WTC11 (cell line): Measurements from ENCODE around the gene LAMC3. TPM values are rescaled to one million over a fixed set of nuclear protein-coding genes. Genes with fewer than 3 reads are reported as not detected.

Source experiments
- ATAC-seq: fragments of 200-7000 bp; cut with Tn5 transposase; 2 replicates; pipeline ENCODE4 v1.10.0; 2021; ENCODE audit warnings: mild to moderate bottlenecking, moderate library complexity
- CTCF ChIA-PET: fragments of 300-600 bp; sonication (Branson Sonifier 250); formaldehyde crosslinking; loops from one replicate; lab custom pipeline; 2021; ENCODE audit warnings: antibody characterized with exemption; lab: Charles Lee
- POLR2A ChIA-PET: fragments of 350-600 bp; sonication (Branson Sonifier 250); formaldehyde crosslinking; loops from one replicate; lab custom pipeline; 2021; ENCODE audit warnings: antibody characterized with exemption; lab: Charles Lee
- DNase-seq: peaks from one replicate; pipeline ENCODE4 v3.0.0; 2021; ENCODE audit warnings: low spot score
- H3K27ac Mint-ChIP-seq: 2 replicates; pipeline ENCODE4 v1.8.0; 2021; ENCODE audit warnings: mixed read lengths
- H3K27me3 Mint-ChIP-seq: 2 replicates; pipeline ENCODE4 v1.8.0; 2021; ENCODE audit warnings: low read depth, mild to moderate bottlenecking, moderate library complexity, mixed read lengths
- H3K36me3 Mint-ChIP-seq: 2 replicates; pipeline ENCODE4 v1.8.0; 2021; ENCODE audit warnings: mixed read lengths
- H3K4me1 Mint-ChIP-seq: 2 replicates; pipeline ENCODE4 v1.8.0; 2022; ENCODE audit warnings: mixed read lengths
- H3K4me3 Mint-ChIP-seq: 2 replicates; pipeline ENCODE4 v1.8.0; 2021; ENCODE audit warnings: mild to moderate bottlenecking, moderate library complexity, mixed read lengths
- H3K9me3 Mint-ChIP-seq: 2 replicates; pipeline ENCODE4 v1.8.0; 2021; ENCODE audit warnings: mixed read lengths
- ATF2 ChIP-seq: sonication (generic); formaldehyde crosslinking; IDR thresholded peaks from 2 replicates; pipeline ENCODE4 v1.8.1; 2022; ENCODE audit warnings: low read depth, missing genetic modification reagents, borderline replicate concordance
- CBFB ChIP-seq: sonication (generic); formaldehyde crosslinking; IDR thresholded peaks from 2 replicates; pipeline ENCODE4 v1.8.1; 2022; ENCODE audit warnings: mild to moderate bottlenecking, low read depth, missing genetic modification reagents
- ELF4 ChIP-seq: sonication (generic); formaldehyde crosslinking; IDR thresholded peaks from 2 replicates; pipeline ENCODE4 v1.8.1; 2022; ENCODE audit warnings: low read depth, mild to moderate bottlenecking, moderate library complexity, missing genetic modification reagents
- ETV6 ChIP-seq: sonication (generic); formaldehyde crosslinking; IDR thresholded peaks from 2 replicates; pipeline ENCODE4 v1.8.1; 2022; ENCODE audit warnings: mild to moderate bottlenecking, missing genetic modification reagents
- KAT7 ChIP-seq: sonication (generic); formaldehyde crosslinking; IDR thresholded peaks from 2 replicates; pipeline ENCODE4 v1.8.1; 2023; ENCODE audit warnings: missing genetic modification reagents, mild to moderate bottlenecking, borderline replicate concordance
- MYBL2 ChIP-seq: sonication (generic); formaldehyde crosslinking; IDR thresholded peaks from 2 replicates; pipeline ENCODE4 v1.8.1; 2023; ENCODE audit warnings: mild to moderate bottlenecking, moderate library complexity, missing genetic modification reagents
- NR2C2 ChIP-seq: sonication (generic); formaldehyde crosslinking; IDR thresholded peaks from 2 replicates; pipeline ENCODE4 v1.8.0; 2022; ENCODE audit warnings: mild to moderate bottlenecking, missing genetic modification reagents
- OVOL2 ChIP-seq: fragments of 250-450 bp; sonication (Bioruptor Pico); IDR thresholded peaks from 2 replicates; pipeline ENCODE4 v1.9.0; 2021; ENCODE audit warnings: mild to moderate bottlenecking, borderline replicate concordance
- SMAD3 ChIP-seq: sonication (generic); formaldehyde crosslinking; IDR thresholded peaks from 2 replicates; pipeline ENCODE4 v1.8.0; 2022; ENCODE audit warnings: missing genetic modification reagents, mild to moderate bottlenecking, borderline replicate concordance
- SP1 ChIP-seq: sonication (generic); formaldehyde crosslinking; conservative IDR thresholded peaks from 2 replicates; pipeline ENCODE4 v1.8.1; 2022; ENCODE audit warnings: missing genetic modification reagents
- TCF7 ChIP-seq: sonication (generic); formaldehyde crosslinking; IDR thresholded peaks from 2 replicates; pipeline ENCODE4 v1.8.0; 2022; ENCODE audit warnings: mild to moderate bottlenecking, low read depth, missing genetic modification reagents, moderate library complexity
- ZBTB21 ChIP-seq: sonication (generic); formaldehyde crosslinking; IDR thresholded peaks from 2 replicates; pipeline ENCODE4 v1.8.1; 2023; ENCODE audit warnings: mild to moderate bottlenecking, missing genetic modification reagents, borderline replicate concordance
- ZBTB43 ChIP-seq: sonication (generic); formaldehyde crosslinking; IDR thresholded peaks from 2 replicates; pipeline ENCODE4 v1.8.1; 2023; ENCODE audit warnings: mild to moderate bottlenecking, missing genetic modification reagents
- ZNF219 ChIP-seq: sonication (generic); formaldehyde crosslinking; IDR thresholded peaks from 2 replicates; pipeline ENCODE4 v1.8.0; 2023; ENCODE audit warnings: missing genetic modification reagents, mild to moderate bottlenecking, borderline replicate concordance
- ZNF263 ChIP-seq: sonication (generic); formaldehyde crosslinking; IDR thresholded peaks from 2 replicates; pipeline ENCODE4 v1.8.1; 2022; ENCODE audit warnings: low read depth, mild to moderate bottlenecking, moderate library complexity, missing genetic modification reagents
- ZNF281 ChIP-seq: sonication (generic); formaldehyde crosslinking; IDR thresholded peaks from 2 replicates; pipeline ENCODE4 v1.8.0; 2023; ENCODE audit warnings: mild to moderate bottlenecking, missing genetic modification reagents
- ZNF512 ChIP-seq: sonication (generic); formaldehyde crosslinking; IDR thresholded peaks from 2 replicates; pipeline ENCODE4 v1.8.1; 2022; ENCODE audit warnings: missing genetic modification reagents, borderline replicate concordance
- ZNF671 ChIP-seq: fragments of 250-450 bp; sonication (Bioruptor Pico); IDR thresholded peaks from 2 replicates; pipeline ENCODE4 v1.8.0; 2021; ENCODE audit warnings: mild to moderate bottlenecking
- total RNA-seq: library from RNA; stranded (reverse); gene quantifications from 3 replicates; pipeline ENCODE4 v1.2.3, GENCODE V29; 2021

The LAMC3 gene
- total RNA-seq, 1 experiment from 2014 or later, result 50.9 TPM

GRCh38 chr9:130989391-130989790 is 19.6 kb upstream of the LAMC3 start:
- no peak for DNase-seq
- Mint-ChIP-seq H3K4me1 (peaks cover 28% of the 10 kb centered on the region), H3K27ac (no peak overlapping the region), H3K36me3 (no peaks in the 10 kb centered on the region), H3K27me3 (no peaks in the 10 kb centered on the region), H3K4me3 (no peak overlapping the region), H3K9me3 (peaks cover 7% of the 10 kb centered on the region)
- no peak for ATAC-seq
- CTCF ChIA-PET, result no interaction called here
- TF ChIP-seq MYBL2 (no peak), TCF7 (CRISPR knock-in tag) (no peak), ZNF263 (CRISPR knock-in tag) (no peak), ZNF512 (CRISPR knock-in tag) (no peak), ZBTB21 (CRISPR knock-in tag) (no peak), NR2C2 (no peak), SP1 (CRISPR knock-in tag) (no peak)
- POLR2A ChIA-PET, result no interaction called here

- Mint-ChIP-seq H3K36me3 (no peaks in the 10 kb centered on the region), H3K4me3 (no peak overlapping the region), H3K4me1 (peaks cover 29% of the 10 kb centered on the region), H3K9me3 (peaks cover 7% of the 10 kb centered on the region), H3K27me3 (no peaks in the 10 kb centered on the region), H3K27ac (no peak overlapping the region)
- TF ChIP-seq CBFB (CRISPR knock-in tag) (no peak), ZNF281 (CRISPR knock-in tag) (no peak)
- ChIA-PET POLR2A (no interaction called here), CTCF (interaction anchor here (1.1 to 2.0 kb wide), 3 partner anchors 8 to 124 kb away, joined by 5 to 7 read pairs (median 7); no protein-coding TSS in a partner anchor)
- ATAC-seq (no peak), DNase-seq (no peak)
Measured at GRCh38 chr9:130989891-130990290, 19.1 kb upstream of the LAMC3 start.

- CTCF ChIA-PET, result interaction anchor here (1.1 to 2.0 kb wide), 3 partner anchors 8 to 124 kb away, joined by 5 to 7 read pairs (median 7); no protein-coding TSS in a partner anchor
Measured at GRCh38 chr9:130990306-130990977, 18.5 kb upstream of the LAMC3 start.

More at GRCh38 chr9:130990306-130990977, 18.5 kb upstream of the LAMC3 start:
- peaks cover 7% of the 10 kb centered on the region for H3K9me3 Mint-ChIP-seq
- H3K27me3 Mint-ChIP-seq, result no peaks in the 10 kb centered on the region
- H3K36me3 Mint-ChIP-seq, result no peaks in the 10 kb centered on the region
- H3K4me3 Mint-ChIP-seq, result no peak overlapping the region
- ATAC-seq (no peak; the same call in 1 of the 2 replicates), DNase-seq (no peak)
- POLR2A ChIA-PET, result no interaction called here
- TF ChIP-seq ZBTB43 (CRISPR knock-in tag) (no peak), KAT7 (CRISPR knock-in tag) (no peak), ZNF671 (CRISPR knock-in tag) (no peak), OVOL2 (no peak), ELF4 (CRISPR knock-in tag) (no peak), CBFB (CRISPR knock-in tag) (no peak), SMAD3 (CRISPR knock-in tag) (no peak), ZNF219 (CRISPR knock-in tag) (no peak), ETV6 (no peak), ATF2 (CRISPR knock-in tag) (no peak)
- peaks cover 29% of the 10 kb centered on the region for H3K4me1 Mint-ChIP-seq
- no peak overlapping the region for H3K27ac Mint-ChIP-seq
